SK-N-SH treated with all-trans-retinoic acid at 6 μM for 48 hours (cell line): ENCODE measurements around the gene PF4V1.

Experiments
- ARNTL ChIP-seq: fragments of 450-650 bp; formaldehyde crosslinking; IDR thresholded peaks from 2 replicates; pipeline ENCODE4 v1.5.0; 2020; ENCODE audit warnings: low read depth, mild to moderate bottlenecking, moderate library complexity, borderline replicate concordance
- CREB5 ChIP-seq: fragments of 250-450 bp; sonication (Bioruptor Pico); IDR thresholded peaks from 2 replicates; pipeline ENCODE4 v1.5.1; 2020; ENCODE audit warnings: low read depth, mild to moderate bottlenecking, moderate library complexity
- ISL1 ChIP-seq: fragments of 250-450 bp; sonication (Bioruptor Pico); IDR thresholded peaks from 2 replicates; pipeline ENCODE4 v2.1.2; 2022; ENCODE audit warnings: mild to moderate bottlenecking, moderate library complexity
- OSR1 ChIP-seq: fragments of 250-450 bp; sonication (Bioruptor Pico); IDR thresholded peaks from 2 replicates; pipeline ENCODE4 v1.8.0; 2022; ENCODE audit warnings: moderate library complexity, mild to moderate bottlenecking, inconsistent platforms
- SNAI2 ChIP-seq: fragments of 250-450 bp; sonication (Bioruptor Pico); IDR thresholded peaks from 2 replicates; pipeline ENCODE4 v1.5.0; 2020; ENCODE audit warnings: mild to moderate bottlenecking, moderate library complexity
- ZNF70 ChIP-seq: fragments of 450-650 bp; formaldehyde crosslinking; IDR thresholded peaks from 2 replicates; pipeline ENCODE4 v1.5.0; 2020; ENCODE audit warnings: mild to moderate bottlenecking, moderate library complexity

GRCh38 chr4:73875401-73875800 is 22.3 kb downstream of the PF4V1 start:
- TF ChIP-seq OSR1 (CRISPR knock-in tag) (no peak), ZNF70 (CRISPR knock-in tag) (no peak), ARNTL (CRISPR knock-in tag) (no peak), ISL1 (CRISPR knock-in tag) (no peak), CREB5 (CRISPR knock-in tag) (no peak), SNAI2 (CRISPR knock-in tag) (no peak)
